GM23338 (cell line): ENCODE data around the gene PIEZO2. TPM values are rescaled to one million over a fixed set of nuclear protein-coding genes. Genes with fewer than 3 reads are reported as not detected.

Source experiments
- ATAC-seq: fragments of 200-7000 bp; cut with Tn5 transposase; 3 replicates; pipeline ENCODE4 v1.9.1; 2020
- DNase-seq: peaks from one replicate; pipeline ENCODE4 v3.0.0-alpha.2; 2015; ENCODE audit warnings: low spot score
- H2AFZ ChIP-seq: fragments of 200-600 bp; sonication (generic); 2 replicates; pipeline ENCODE4 v1.8.0; 2016; ENCODE audit warnings: antibody characterized with exemption, mild to moderate bottlenecking, moderate library complexity
- H3F3A ChIP-seq: fragments of 200-600 bp; sonication (generic); replicated peaks from 2 replicates; pipeline ENCODE4 v1.8.0; 2017; ENCODE audit warnings: antibody characterized with exemption, mixed run types, low read depth
- H3K27ac ChIP-seq: fragments of 200-600 bp; sonication (generic); 2 replicates; pipeline ENCODE4 v1.6.1; 2016; ENCODE audit warnings: low read depth
- H3K27me3 ChIP-seq: fragments of 200-600 bp; sonication (generic); 2 replicates; pipeline ENCODE4 v1.8.0; 2016; ENCODE audit warnings: mild to moderate bottlenecking, mixed run types, moderate library complexity; ENCODE audit not compliant: insufficient read depth
- H3K36me3 ChIP-seq: fragments of 200-600 bp; sonication (generic); 2 replicates; pipeline ENCODE4 v1.8.0; 2016; ENCODE audit warnings: mild to moderate bottlenecking; ENCODE audit not compliant: insufficient read depth
- H3K4me1 ChIP-seq: fragments of 200-600 bp; sonication (generic); 2 replicates; pipeline ENCODE4 v1.8.0; 2016; ENCODE audit warnings: mild to moderate bottlenecking, moderate library complexity; ENCODE audit not compliant: insufficient read depth
- H3K4me2 ChIP-seq: fragments of 200-600 bp; sonication (generic); 2 replicates; pipeline ENCODE4 v1.7.1; 2017; ENCODE audit warnings: mixed run types
- H3K4me3 ChIP-seq: fragments of 200-600 bp; sonication (generic); 2 replicates; pipeline ENCODE4 v1.6.1; 2016; ENCODE audit warnings: mixed run types
- H3K79me2 ChIP-seq: fragments of 200-600 bp; sonication (generic); replicated peaks from 2 replicates; pipeline ENCODE4 v1.8.0; 2017; ENCODE audit warnings: mild to moderate bottlenecking; ENCODE audit not compliant: insufficient read depth
- H3K9me2 ChIP-seq: fragments of 200-600 bp; sonication (generic); 2 replicates; pipeline ENCODE4 v1.8.0; 2017; ENCODE audit not compliant: insufficient read depth
- H4K20me1 ChIP-seq: fragments of 200-600 bp; sonication (generic); replicated peaks from 2 replicates; pipeline ENCODE4 v1.8.0; 2017; ENCODE audit warnings: mild to moderate bottlenecking; ENCODE audit not compliant: insufficient read depth
- H3K27ac Mint-ChIP-seq: 2 replicates; pipeline ENCODE4 v1.8.0; 2020; ENCODE audit warnings: inconsistent platforms, mild to moderate bottlenecking, moderate library complexity, mixed read lengths
- H3K27me3 Mint-ChIP-seq: 3 replicates; pipeline ENCODE4 v1.8.0; 2022; ENCODE audit warnings: low read depth, mild to moderate bottlenecking, moderate library complexity, mixed read lengths, inconsistent platforms; ENCODE audit not compliant: insufficient read depth, poor library complexity
- H3K36me3 Mint-ChIP-seq: 3 replicates; pipeline ENCODE4 v1.8.0; 2021; ENCODE audit warnings: low read depth, mild to moderate bottlenecking, inconsistent platforms, moderate library complexity, mixed read lengths
- H3K4me1 Mint-ChIP-seq: 3 replicates; pipeline ENCODE4 v1.8.0; 2020; ENCODE audit warnings: mild to moderate bottlenecking, inconsistent platforms, mixed read lengths
- H3K4me3 Mint-ChIP-seq: 3 replicates; pipeline ENCODE4 v1.8.0; 2021; ENCODE audit warnings: moderate library complexity, mild to moderate bottlenecking, inconsistent platforms, mixed read lengths
- H3K9me3 Mint-ChIP-seq: 3 replicates; pipeline ENCODE4 v1.8.0; 2020; ENCODE audit warnings: moderate library complexity, mild to moderate bottlenecking, inconsistent platforms, mixed read lengths
- CREB1 ChIP-seq: fragments of 250-450 bp; sonication (Bioruptor Pico); IDR thresholded peaks from 2 replicates; pipeline ENCODE4 v1.5.0; 2020; ENCODE audit warnings: low read depth, mild to moderate bottlenecking, moderate library complexity
- CTCF ChIP-seq, 2 experiments: fragments of 200-600 bp in 1 of 2; sonication (generic) in 1 of 2; conservative IDR thresholded peaks; 2 replicates each; pipeline versions ENCODE4 v1.5.1 to v1.6.1; 2016 to 2017; ENCODE audit warnings: antibody characterized with exemption in 2 of 2, low read depth in 2 of 2, mild to moderate bottlenecking in 2 of 2, moderate library complexity in 1 of 2
- ETS1 ChIP-seq: IDR thresholded peaks from 2 replicates; pipeline ENCODE4 v1.6.1; 2016; ENCODE audit warnings: antibody characterized with exemption
- EZH2 ChIP-seq: fragments of 200-600 bp; sonication (generic); IDR thresholded peaks from one replicate; pipeline ENCODE4 v1.8.0; 2017; ENCODE audit warnings: antibody characterized with exemption, mild to moderate bottlenecking, low read depth; ENCODE audit not compliant: unreplicated experiment
- EZH2phosphoT487 ChIP-seq: fragments of 200-600 bp; sonication (generic); IDR thresholded peaks from one replicate; pipeline ENCODE4 v1.8.1; 2018; ENCODE audit warnings: antibody characterized with exemption; ENCODE audit not compliant: unreplicated experiment
- JUNB ChIP-seq: IDR thresholded peaks from one replicate; pipeline ENCODE4 v1.6.1; 2016; ENCODE audit warnings: antibody characterized with exemption; ENCODE audit not compliant: unreplicated experiment
- NANOG ChIP-seq: IDR thresholded peaks from 2 replicates; pipeline ENCODE4 v1.6.1; 2016; ENCODE audit warnings: antibody characterized with exemption, borderline replicate concordance
- POLR2AphosphoS5 ChIP-seq: IDR thresholded peaks from 2 replicates; pipeline ENCODE4 v1.6.1; 2016; ENCODE audit warnings: antibody characterized with exemption, low read depth
- ZNF114 ChIP-seq: fragments of 250-450 bp; sonication (Bioruptor Pico); IDR thresholded peaks from 2 replicates; pipeline ENCODE4 v1.5.0; 2020; ENCODE audit warnings: mild to moderate bottlenecking, moderate library complexity
- ZNF331 ChIP-seq: fragments of 250-450 bp; sonication (Bioruptor Pico); IDR thresholded peaks from 2 replicates; pipeline ENCODE4 v1.5.0; 2020; ENCODE audit warnings: low read depth, mild to moderate bottlenecking, moderate library complexity
- polyA plus RNA-seq: library from polyadenylated mRNA; unstranded; fragments of >200 nt; fragmentation: Nextera tagmentation; extraction: Ambion mirVana; gene quantifications from 2 replicates; pipeline ENCODE4 v1.2.1, GENCODE V29; 2016
- total RNA-seq: library from RNA; depleted of rRNA; stranded (reverse); fragments of >200 nt; shearing (Covaris generic); gene quantifications from 2 replicates; pipeline ENCODE4 v1.2.3, GENCODE V29; 2014
- TF ChIP-seq, protein P1 (sequence below): IDR thresholded peaks from one replicate; pipeline ENCODE4 v1.6.1; 2018; ENCODE audit warnings: antibody characterized with exemption; ENCODE audit not compliant: unreplicated experiment
- TF ChIP-seq, protein P2 (sequence below): fragments of 250-450 bp; sonication (Bioruptor Pico); IDR thresholded peaks from 2 replicates; pipeline ENCODE4 v1.5.0; 2020; ENCODE audit warnings: mild to moderate bottlenecking, moderate library complexity

The PIEZO2 gene
- total and polyA plus RNA-seq, 2 experiments from 2014 or later = 4.8 to 8.2 TPM

- Histone ChIP-seq H3K4me1 (no peaks in the 10 kb centered on the region), H3K4me2 (no peak overlapping the region), H3K27ac (no peak overlapping the region), H4K20me1 (no peaks in the 10 kb centered on the region; the same call in 1 of the 2 replicates), H3K9me2 (no peaks in the 10 kb centered on the region), H3F3A (no peaks in the 10 kb centered on the region), H3K27me3 (no peaks in the 10 kb centered on the region), H3K36me3 (no peaks in the 10 kb centered on the region), H3K79me2 (no peaks in the 10 kb centered on the region), H3K4me3 (no peak overlapping the region), H2AFZ (no peak overlapping the region)
- Mint-ChIP-seq H3K4me3 (no peak overlapping the region), H3K9me3 (no peaks in the 10 kb centered on the region), H3K4me1 (peaks cover 13% of the 10 kb centered on the region; the same call in 2 of the 3 replicates), H3K36me3 (no peaks in the 10 kb centered on the region), H3K27me3 (no peaks in the 10 kb centered on the region), H3K27ac (no peak overlapping the region)
- ATAC-seq (no peak), DNase-seq (no peak)
- no peak for TF ChIP-seq EZH2
- TF ChIP-seq, protein P1, sequence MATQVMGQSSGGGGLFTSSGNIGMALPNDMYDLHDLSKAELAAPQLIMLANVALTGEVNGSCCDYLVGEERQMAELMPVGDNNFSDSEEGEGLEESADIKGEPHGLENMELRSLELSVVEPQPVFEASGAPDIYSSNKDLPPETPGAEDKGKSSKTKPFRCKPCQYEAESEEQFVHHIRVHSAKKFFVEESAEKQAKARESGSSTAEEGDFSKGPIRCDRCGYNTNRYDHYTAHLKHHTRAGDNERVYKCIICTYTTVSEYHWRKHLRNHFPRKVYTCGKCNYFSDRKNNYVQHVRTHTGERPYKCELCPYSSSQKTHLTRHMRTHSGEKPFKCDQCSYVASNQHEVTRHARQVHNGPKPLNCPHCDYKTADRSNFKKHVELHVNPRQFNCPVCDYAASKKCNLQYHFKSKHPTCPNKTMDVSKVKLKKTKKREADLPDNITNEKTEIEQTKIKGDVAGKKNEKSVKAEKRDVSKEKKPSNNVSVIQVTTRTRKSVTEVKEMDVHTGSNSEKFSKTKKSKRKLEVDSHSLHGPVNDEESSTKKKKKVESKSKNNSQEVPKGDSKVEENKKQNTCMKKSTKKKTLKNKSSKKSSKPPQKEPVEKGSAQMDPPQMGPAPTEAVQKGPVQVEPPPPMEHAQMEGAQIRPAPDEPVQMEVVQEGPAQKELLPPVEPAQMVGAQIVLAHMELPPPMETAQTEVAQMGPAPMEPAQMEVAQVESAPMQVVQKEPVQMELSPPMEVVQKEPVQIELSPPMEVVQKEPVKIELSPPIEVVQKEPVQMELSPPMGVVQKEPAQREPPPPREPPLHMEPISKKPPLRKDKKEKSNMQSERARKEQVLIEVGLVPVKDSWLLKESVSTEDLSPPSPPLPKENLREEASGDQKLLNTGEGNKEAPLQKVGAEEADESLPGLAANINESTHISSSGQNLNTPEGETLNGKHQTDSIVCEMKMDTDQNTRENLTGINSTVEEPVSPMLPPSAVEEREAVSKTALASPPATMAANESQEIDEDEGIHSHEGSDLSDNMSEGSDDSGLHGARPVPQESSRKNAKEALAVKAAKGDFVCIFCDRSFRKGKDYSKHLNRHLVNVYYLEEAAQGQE = no peak
- TF ChIP-seq CREB1 (CRISPR knock-in tag) = no peak
- TF ChIP-seq ZNF114 (CRISPR knock-in tag) = no peak
- TF ChIP-seq CTCF (conservative IDR thresholded peaks at IDR 0.05; ENCODE audit: low read depth in 2 of 2) = no peak
- TF ChIP-seq, protein P2, sequence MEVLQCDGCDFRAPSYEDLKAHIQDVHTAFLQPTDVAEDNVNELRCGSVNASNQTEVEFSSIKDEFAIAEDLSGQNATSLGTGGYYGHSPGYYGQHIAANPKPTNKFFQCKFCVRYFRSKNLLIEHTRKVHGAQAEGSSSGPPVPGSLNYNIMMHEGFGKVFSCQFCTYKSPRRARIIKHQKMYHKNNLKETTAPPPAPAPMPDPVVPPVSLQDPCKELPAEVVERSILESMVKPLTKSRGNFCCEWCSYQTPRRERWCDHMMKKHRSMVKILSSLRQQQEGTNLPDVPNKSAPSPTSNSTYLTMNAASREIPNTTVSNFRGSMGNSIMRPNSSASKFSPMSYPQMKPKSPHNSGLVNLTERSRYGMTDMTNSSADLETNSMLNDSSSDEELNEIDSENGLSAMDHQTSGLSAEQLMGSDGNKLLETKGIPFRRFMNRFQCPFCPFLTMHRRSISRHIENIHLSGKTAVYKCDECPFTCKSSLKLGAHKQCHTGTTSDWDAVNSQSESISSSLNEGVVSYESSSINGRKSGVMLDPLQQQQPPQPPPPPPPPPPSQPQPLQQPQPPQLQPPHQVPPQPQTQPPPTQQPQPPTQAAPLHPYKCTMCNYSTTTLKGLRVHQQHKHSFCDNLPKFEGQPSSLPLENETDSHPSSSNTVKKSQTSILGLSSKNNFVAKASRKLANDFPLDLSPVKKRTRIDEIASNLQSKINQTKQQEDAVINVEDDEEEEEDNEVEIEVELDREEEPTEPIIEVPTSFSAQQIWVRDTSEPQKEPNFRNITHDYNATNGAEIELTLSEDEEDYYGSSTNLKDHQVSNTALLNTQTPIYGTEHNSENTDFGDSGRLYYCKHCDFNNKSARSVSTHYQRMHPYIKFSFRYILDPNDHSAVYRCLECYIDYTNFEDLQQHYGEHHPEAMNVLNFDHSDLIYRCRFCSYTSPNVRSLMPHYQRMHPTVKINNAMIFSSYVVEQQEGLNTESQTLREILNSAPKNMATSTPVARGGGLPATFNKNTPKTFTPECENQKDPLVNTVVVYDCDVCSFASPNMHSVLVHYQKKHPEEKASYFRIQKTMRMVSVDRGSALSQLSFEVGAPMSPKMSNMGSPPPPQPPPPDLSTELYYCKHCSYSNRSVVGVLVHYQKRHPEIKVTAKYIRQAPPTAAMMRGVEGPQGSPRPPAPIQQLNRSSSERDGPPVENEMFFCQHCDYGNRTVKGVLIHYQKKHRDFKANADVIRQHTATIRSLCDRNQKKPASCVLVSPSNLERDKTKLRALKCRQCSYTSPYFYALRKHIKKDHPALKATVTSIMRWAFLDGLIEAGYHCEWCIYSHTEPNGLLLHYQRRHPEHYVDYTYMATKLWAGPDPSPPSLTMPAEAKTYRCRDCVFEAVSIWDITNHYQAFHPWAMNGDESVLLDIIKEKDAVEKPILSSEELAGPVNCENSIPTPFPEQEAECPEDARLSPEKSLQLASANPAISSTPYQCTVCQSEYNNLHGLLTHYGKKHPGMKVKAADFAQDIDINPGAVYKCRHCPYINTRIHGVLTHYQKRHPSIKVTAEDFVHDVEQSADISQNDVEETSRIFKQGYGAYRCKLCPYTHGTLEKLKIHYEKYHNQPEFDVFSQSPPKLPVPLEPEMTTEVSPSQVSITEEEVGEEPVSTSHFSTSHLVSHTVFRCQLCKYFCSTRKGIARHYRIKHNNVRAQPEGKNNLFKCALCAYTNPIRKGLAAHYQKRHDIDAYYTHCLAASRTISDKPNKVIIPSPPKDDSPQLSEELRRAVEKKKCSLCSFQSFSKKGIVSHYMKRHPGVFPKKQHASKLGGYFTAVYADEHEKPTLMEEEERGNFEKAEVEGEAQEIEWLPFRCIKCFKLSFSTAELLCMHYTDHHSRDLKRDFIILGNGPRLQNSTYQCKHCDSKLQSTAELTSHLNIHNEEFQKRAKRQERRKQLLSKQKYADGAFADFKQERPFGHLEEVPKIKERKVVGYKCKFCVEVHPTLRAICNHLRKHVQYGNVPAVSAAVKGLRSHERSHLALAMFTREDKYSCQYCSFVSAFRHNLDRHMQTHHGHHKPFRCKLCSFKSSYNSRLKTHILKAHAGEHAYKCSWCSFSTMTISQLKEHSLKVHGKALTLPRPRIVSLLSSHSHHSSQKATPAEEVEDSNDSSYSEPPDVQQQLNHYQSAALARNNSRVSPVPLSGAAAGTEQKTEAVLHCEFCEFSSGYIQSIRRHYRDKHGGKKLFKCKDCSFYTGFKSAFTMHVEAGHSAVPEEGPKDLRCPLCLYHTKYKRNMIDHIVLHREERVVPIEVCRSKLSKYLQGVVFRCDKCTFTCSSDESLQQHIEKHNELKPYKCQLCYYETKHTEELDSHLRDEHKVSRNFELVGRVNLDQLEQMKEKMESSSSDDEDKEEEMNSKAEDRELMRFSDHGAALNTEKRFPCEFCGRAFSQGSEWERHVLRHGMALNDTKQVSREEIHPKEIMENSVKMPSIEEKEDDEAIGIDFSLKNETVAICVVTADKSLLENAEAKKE (CRISPR knock-in tag) = no peak
- TF ChIP-seq ETS1 = no peak
- TF ChIP-seq ZNF331 (CRISPR knock-in tag) = no peak
- no peak for TF ChIP-seq JUNB
- no peak for TF ChIP-seq POLR2AphosphoS5
- no peak for TF ChIP-seq EZH2phosphoT487
- TF ChIP-seq NANOG = no peak
Measured at GRCh38 chr18:10707294-10707693, 442.1 kb downstream of the PIEZO2 start.
